Adrenal gland (tissue), 5 donors: ENCODE data around the gene FAM219B.

Experiments
- CTCF ChIP-seq, 6 experiments: fragments of 450-650 bp in 4 of 6; fragments of 200-600 bp in 2 of 6; sonication (generic) in 1 of 6; IDR thresholded peaks; 1 replicate in 5 of 6; 2 replicates in 1 of 6; pipeline versions ENCODE4 v1.5.1 to v1.8.0; 2016 to 2021; ENCODE audit warnings: antibody characterized with exemption in 6 of 6, mild to moderate bottlenecking in 2 of 6, moderate library complexity in 1 of 6
- POLR2A ChIP-seq, 2 donors: fragments of 450-650 bp; IDR thresholded peaks; one replicate each; pipeline ENCODE4 v1.6.1; 2017; ENCODE audit warnings: antibody characterized with exemption in 2 of 2, mild to moderate bottlenecking in 2 of 2, moderate library complexity in 1 of 2
- donor health status: DM: no; HTN: no; CAD: no.

- TF ChIP-seq CTCF (IDR thresholded peaks at IDR 0.05) = no peak
- TF ChIP-seq POLR2A (IDR thresholded peaks at IDR 0.05) = no peak
Observed at GRCh38 chr15:74951006-74951405, 44.4 kb upstream of the FAM219B start.
